PFSK-1 (cell line): ENCODE data around the gene TBCB.

Source experiments
- FOXP2 ChIP-seq: optimal IDR thresholded peaks from 2 replicates; pipeline ENCODE3; 2011; ENCODE audit warnings: borderline replicate concordance, control low read depth, inconsistent platforms; ENCODE audit not compliant: insufficient read depth; ENCODE audit errors: extremely low read length, extremely low read depth
- POLR2AphosphoS5 ChIP-seq: IDR thresholded peaks from 2 replicates; pipeline ENCODE4 v1.6.1; 2012; ENCODE audit warnings: low read depth, mild to moderate bottlenecking, control low read depth, low read length, moderate library complexity
- REST ChIP-seq, 2 experiments: IDR thresholded peaks; 2 replicates each; pipeline versions ENCODE4 v1.6.1 to v1.8.0; 2011 to 2012; ENCODE audit warnings: low read depth in 2 of 2, low read length in 2 of 2, control low read depth in 1 of 2, inconsistent platforms in 1 of 2, mild to moderate bottlenecking in 1 of 2, moderate library complexity in 1 of 2; ENCODE audit not compliant: insufficient read depth in 1 of 2
- SIN3A ChIP-seq: IDR thresholded peaks from 2 replicates; pipeline ENCODE4 v1.6.1; 2012; ENCODE audit warnings: mild to moderate bottlenecking, low read length, moderate library complexity, borderline replicate concordance; ENCODE audit not compliant: insufficient read depth
- TAF1 ChIP-seq: IDR thresholded peaks from 2 replicates; pipeline ENCODE4 v1.6.1; 2012; ENCODE audit warnings: low read length, control low read depth, borderline replicate concordance; ENCODE audit not compliant: insufficient read depth

GRCh38 chr19:36110487-36111199 is 4.6 kb upstream of the TBCB start, which contains the start of gene OVOL3:
- no peak for TF ChIP-seq SIN3A
- TF ChIP-seq POLR2AphosphoS5, result no peak
- no peak for TF ChIP-seq REST (IDR thresholded peaks at IDR 0.05; ENCODE audit: insufficient read depth in 1 of 2, low read depth in 2 of 2, low read length in 2 of 2)
- no peak for TF ChIP-seq TAF1
- TF ChIP-seq FOXP2, result no peak
